GM19099 (cell line): ENCODE measurements around the gene TUB.

Experiments
- POLR2A ChIP-seq: IDR thresholded peaks from 3 replicates; pipeline ENCODE4 v1.6.1; 2011; ENCODE audit warnings: low read depth; ENCODE audit not compliant: insufficient read length; ENCODE audit errors: extremely low read depth

Gene TUB

GRCh38 chr11:8138526-8138925 lies 57.5 kb downstream of the TUB start:
- no peak for TF ChIP-seq POLR2A

DNA sequence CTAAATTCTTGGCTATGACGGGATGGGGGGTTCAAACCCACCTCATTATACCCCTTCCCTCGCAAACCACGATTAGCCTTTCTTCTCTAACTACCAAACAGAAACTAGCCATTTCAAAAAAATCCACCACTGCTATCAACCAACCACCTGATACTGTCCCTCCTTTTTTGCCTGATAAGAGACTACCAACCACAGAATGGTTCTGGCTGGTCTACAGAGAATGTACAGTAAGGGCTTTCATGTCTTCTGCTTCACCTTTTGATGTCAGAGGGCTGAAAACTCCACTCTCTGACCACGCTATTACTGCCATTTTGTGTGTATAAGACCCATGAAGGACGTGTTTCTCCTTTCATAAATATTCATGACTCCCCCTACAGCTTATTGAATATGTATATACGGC lies 68.7 kb downstream of the TUB start:
- TF ChIP-seq POLR2A = no peak
